Large intestine (tissue), 3 donors: Measurements from ENCODE around the gene ZBTB49. TPM values are rescaled to one million over a fixed set of nuclear protein-coding genes. Genes with fewer than 3 reads are reported as not detected.

Source experiments
- DNase-seq, 2 donors: peaks; one replicate each; pipeline versions ENCODE4 v3.0.0 to v3.0.0-alpha.2; 2013
- H3K27ac ChIP-seq: one replicate; pipeline ENCODE4 v1.5.1; 2013; ENCODE audit warnings: low read length
- H3K27me3 ChIP-seq: 2 replicates; pipeline ENCODE4 v1.6.1; 2013; ENCODE audit warnings: low read length; ENCODE audit not compliant: control insufficient read depth, insufficient read depth
- H3K36me3 ChIP-seq: 2 replicates; pipeline ENCODE4 v1.6.1; 2013; ENCODE audit warnings: low read length; ENCODE audit not compliant: control insufficient read depth, insufficient read depth
- H3K4me1 ChIP-seq: one replicate; pipeline ENCODE4 v1.6.1; 2013; ENCODE audit warnings: low read length; ENCODE audit not compliant: control insufficient read depth, insufficient read depth
- H3K4me3 ChIP-seq: one replicate; pipeline ENCODE4 v1.5.1; 2013; ENCODE audit warnings: low read length
- H3K9me3 ChIP-seq: one replicate; pipeline ENCODE4 v1.6.1; 2013; ENCODE audit warnings: mild to moderate bottlenecking, low read depth, low read length, moderate library complexity; ENCODE audit not compliant: control insufficient read depth
- WGBS: methylation state at CpG from one replicate; pipeline ENCODE4 v1.1.5; 2013; ENCODE audit warnings: low lambda C conversion rate; ENCODE audit not compliant: insufficient coverage; 5-methylcytosine and 5-hydroxymethylcytosine counted together
- polyA plus RNA-seq: library from polyadenylated mRNA; unstranded; fragments of 120-200 nt; gene quantifications from one replicate; pipeline ENCODE4 v1.2.1, GENCODE V29; 2013

The ZBTB49 gene
- polyA plus RNA-seq, 1 donor: 5.9 TPM

DNA sequence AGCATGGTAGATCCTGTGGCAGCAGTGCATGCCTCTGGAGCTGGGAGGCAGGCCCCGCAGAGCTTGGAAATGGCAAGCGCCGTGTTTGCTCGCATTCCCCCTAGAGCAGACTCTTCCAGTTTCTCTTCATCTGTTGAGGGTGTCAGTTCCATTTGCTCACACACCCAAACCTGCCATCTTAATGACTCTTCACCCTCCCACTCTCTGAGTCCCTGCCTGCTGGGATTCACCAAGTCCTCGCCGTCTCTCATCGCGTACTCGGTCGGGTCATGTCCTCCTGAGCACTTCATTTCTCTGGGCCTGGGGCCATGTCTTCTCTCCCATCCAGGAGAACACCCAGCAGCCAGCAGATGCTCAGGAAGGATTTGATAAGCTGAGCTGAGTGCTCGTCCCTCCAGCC is 16.9 kb downstream of the ZBTB49 start:
- no CpG with 5 or more reads among the region's 11 CpGs for WGBS

GRCh38 chr4:4308800-4309441 is 18.9 kb downstream of the ZBTB49 start:
- H3K27ac ChIP-seq: no peak overlapping the region
- no peaks in the 10 kb centered on the region for H3K9me3 ChIP-seq
- no peaks in the 10 kb centered on the region for H3K4me1 ChIP-seq
- no peak overlapping the region for H3K4me3 ChIP-seq
- DNase-seq: no peak
- H3K36me3 ChIP-seq: peaks cover 26% of the 10 kb centered on the region
- H3K27me3 ChIP-seq: no peaks in the 10 kb centered on the region
- 93% methylated on average over 3 of the region's 9 CpGs for WGBS

More for the DNA sequence above, 16.9 kb downstream of the ZBTB49 start:
- Histone ChIP-seq H3K27me3 (no peaks in the 10 kb centered on the region), H3K27ac (no peak overlapping the region), H3K4me1 (no peaks in the 10 kb centered on the region), H3K9me3 (no peaks in the 10 kb centered on the region), H3K36me3 (peaks cover 24% of the 10 kb centered on the region), H3K4me3 (no peak overlapping the region)
- no peak for DNase-seq

GRCh38 chr4:4311193-4311592 is 21.1 kb downstream of the ZBTB49 start:
- H3K27me3 ChIP-seq: no peaks in the 10 kb centered on the region
- no peaks in the 10 kb centered on the region for H3K4me1 ChIP-seq
- no peaks in the 10 kb centered on the region for H3K9me3 ChIP-seq
- peaks cover 43% of the 10 kb centered on the region for H3K36me3 ChIP-seq
- H3K4me3 ChIP-seq: no peak overlapping the region
- WGBS: 94% methylated on average over 2 of the region's 4 CpGs
- no peak for DNase-seq
- no peak overlapping the region for H3K27ac ChIP-seq

GRCh38 chr4:4315461-4316149 is 25.6 kb downstream of the ZBTB49 start:
- Histone ChIP-seq H3K4me3 (no peak overlapping the region), H3K9me3 (no peaks in the 10 kb centered on the region), H3K4me1 (no peaks in the 10 kb centered on the region), H3K36me3 (peaks cover 50% of the 10 kb centered on the region), H3K27ac (no peak overlapping the region), H3K27me3 (no peaks in the 10 kb centered on the region)
- DNase-seq: no peak
- 94% methylated on average over 3 of the region's 12 CpGs for WGBS

GRCh38 chr4:4316150-4316495 is 26.1 kb downstream of the ZBTB49 start:
- Histone ChIP-seq H3K4me3 (no peak overlapping the region), H3K9me3 (no peaks in the 10 kb centered on the region), H3K36me3 (peaks cover 56% of the 10 kb centered on the region), H3K27ac (no peak overlapping the region), H3K4me1 (no peaks in the 10 kb centered on the region), H3K27me3 (no peaks in the 10 kb centered on the region)
- WGBS: no CpG with 5 or more reads among the region's 13 CpGs
- no peak for DNase-seq

DNA sequence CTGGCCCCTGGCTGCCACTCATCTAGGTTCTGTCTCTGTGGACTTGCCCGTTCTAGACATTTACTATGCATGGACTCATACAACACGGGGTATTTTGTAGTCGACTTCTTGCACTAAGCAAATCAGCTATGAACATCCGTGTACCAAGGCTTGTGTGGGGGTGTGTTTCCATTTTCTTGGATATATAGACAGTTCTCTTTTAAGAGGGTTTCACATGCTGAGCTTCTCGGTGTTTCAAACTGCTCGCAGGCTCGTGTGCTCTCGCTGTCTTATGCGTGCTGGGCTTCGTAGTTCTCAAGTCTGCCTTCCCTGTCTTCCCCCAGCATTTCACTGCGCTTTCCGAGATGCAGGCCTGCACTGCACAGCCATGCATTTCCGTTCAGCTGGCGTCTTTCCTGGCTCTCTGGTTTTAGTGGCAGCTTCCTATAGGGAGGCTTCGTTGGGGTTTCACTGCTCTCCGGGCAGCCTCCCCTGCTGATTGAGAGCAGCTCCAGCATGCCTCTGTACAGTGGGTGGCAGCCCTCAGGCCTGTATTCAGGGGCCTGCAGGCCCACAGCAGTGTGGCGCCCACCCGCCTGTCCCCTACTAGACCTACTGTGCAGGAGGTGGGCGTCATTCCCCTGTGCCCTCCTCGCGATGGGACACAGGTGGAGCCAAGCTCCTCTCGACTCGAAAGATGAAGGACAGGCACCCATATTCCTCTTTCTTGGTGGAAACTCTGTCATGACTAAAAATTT is 27.6 kb downstream of the ZBTB49 start:
- Histone ChIP-seq H3K9me3 (no peaks in the 10 kb centered on the region), H3K4me1 (no peaks in the 10 kb centered on the region), H3K27me3 (no peaks in the 10 kb centered on the region), H3K27ac (no peak overlapping the region), H3K4me3 (no peak overlapping the region), H3K36me3 (peaks cover 66% of the 10 kb centered on the region)
- no peak for DNase-seq
- 97% methylated on average over 5 of the region's 23 CpGs for WGBS

- Histone ChIP-seq H3K4me3 (no peak overlapping the region), H3K9me3 (no peaks in the 10 kb centered on the region), H3K36me3 (peaks cover 42% of the 10 kb centered on the region), H3K27me3 (no peaks in the 10 kb centered on the region), H3K4me1 (no peaks in the 10 kb centered on the region), H3K27ac (no peak overlapping the region)
- no peak for DNase-seq
- WGBS: no CpG with 5 or more reads among the region's 15 CpGs
These were observed 30.5 kb downstream of the ZBTB49 start for GRCh38 chr4:4320528-4320927.

DNA sequence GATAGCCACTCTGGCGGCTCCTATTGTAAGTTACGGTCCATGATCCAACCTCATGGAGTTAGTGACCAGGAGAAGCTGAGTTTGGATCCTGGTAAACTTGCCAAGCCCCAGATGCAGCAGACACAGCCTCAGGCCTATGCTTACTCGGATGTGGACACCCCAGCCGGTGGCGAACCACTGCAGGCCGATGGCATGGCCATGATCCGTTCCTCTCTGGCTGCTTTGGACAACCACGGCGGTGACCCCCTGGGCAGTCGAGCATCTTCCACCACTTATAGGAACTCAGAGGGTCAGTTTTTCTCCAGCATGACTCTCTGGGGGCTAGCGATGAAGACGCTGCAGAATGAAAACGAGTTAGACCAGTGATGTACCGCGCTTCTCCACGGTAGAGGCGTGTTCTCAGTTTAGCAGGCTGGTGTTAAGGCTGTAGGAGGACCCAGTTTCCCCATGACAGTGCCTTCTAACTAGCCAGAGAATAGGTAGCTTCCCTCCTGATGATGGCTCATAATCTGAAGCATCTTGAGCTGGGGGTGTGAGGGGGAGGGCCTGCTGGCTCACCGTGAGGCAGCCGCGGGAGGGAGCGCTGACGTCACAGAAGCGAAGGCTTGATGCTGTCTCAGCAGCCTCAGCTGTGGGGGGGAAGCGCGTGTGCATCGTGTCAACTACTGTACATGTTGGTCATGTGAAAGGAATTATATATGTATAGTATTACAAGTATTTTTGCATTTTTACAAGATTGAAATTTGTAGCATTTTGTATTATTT is 31.1 kb downstream of the ZBTB49 start:
- WGBS: no CpG with 5 or more reads among the region's 26 CpGs

DNA sequence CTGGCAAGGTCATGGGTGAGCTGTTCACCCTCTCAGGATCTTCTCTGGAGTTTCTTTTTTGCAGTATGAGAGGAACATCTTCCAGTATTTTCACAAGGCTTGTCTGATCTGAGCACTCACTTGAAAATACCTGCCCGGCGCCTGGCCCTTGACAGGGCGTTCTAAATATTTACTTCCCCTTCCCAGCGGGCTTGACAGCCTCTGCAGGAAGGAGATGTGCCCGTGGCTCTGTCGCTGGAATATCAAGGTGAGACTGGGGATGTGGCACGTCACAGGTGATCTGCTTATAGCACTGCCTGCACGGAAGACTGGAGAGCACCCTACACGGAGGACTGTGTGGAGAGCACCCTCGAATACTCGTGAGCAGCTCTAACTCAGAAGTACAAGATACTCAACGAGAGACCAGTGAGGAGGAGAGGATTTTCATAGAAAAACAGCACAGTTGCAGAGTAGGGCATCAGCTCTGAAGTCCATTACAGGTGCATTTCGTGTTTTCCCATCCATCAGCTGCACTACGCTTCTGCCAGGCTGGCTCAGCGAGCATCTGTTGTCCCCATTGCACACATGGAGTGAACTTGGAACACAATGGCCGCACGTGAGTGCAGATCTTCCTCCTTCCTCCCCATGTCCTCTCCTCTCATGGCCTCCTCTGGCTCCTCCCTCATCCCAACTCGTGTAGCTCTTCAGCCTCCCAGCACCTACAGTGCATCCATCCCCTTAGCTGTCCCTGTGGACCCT is 32.1 kb downstream of the ZBTB49 start:
- H3K36me3 ChIP-seq: peaks cover 30% of the 10 kb centered on the region
- WGBS: no CpG with 5 or more reads among the region's 18 CpGs

More for the DNA sequence above, 31.1 kb downstream of the ZBTB49 start:
- Histone ChIP-seq H3K27me3 (no peaks in the 10 kb centered on the region), H3K36me3 (peaks cover 36% of the 10 kb centered on the region), H3K4me1 (no peaks in the 10 kb centered on the region), H3K4me3 (no peak overlapping the region), H3K9me3 (no peaks in the 10 kb centered on the region), H3K27ac (no peak overlapping the region)
- no peak for DNase-seq

More for the DNA sequence above, 32.1 kb downstream of the ZBTB49 start:
- no peaks in the 10 kb centered on the region for H3K9me3 ChIP-seq
- no peaks in the 10 kb centered on the region for H3K27me3 ChIP-seq
- no peak overlapping the region for H3K27ac ChIP-seq
- DNase-seq: no peak
- no peak overlapping the region for H3K4me3 ChIP-seq
- no peaks in the 10 kb centered on the region for H3K4me1 ChIP-seq
